ENCODE data around the gene PPP2R2D.

The PPP2R2D gene

GRCh38 chr10:131926253-131926652 is 25.4 kb downstream of the PPP2R2D start:
- no peak for FAIRE-seq
- DNase-seq (ENCODE audit: insufficient read length, low spot score) = no peak

GRCh38 chr10:131926743-131927595 is 26.2 kb downstream of the PPP2R2D start:
- FAIRE-seq (no peak), DNase-seq (ENCODE audit: insufficient read length, low spot score) (no peak)

GRCh38 chr10:131928248-131929095 is 27.7 kb downstream of the PPP2R2D start:
- DNase-seq (ENCODE audit: insufficient read length, low spot score) (no peak), FAIRE-seq (no peak)

GRCh38 chr10:131929122-131929845 is 28.5 kb downstream of the PPP2R2D start:
- FAIRE-seq = no peak
- DNase-seq (ENCODE audit: insufficient read length, low spot score) = no peak

GRCh38 chr10:131930150-131930549 is 29.3 kb downstream of the PPP2R2D start:
- no peak for DNase-seq (ENCODE audit: insufficient read length, low spot score)
- no peak for FAIRE-seq

- FAIRE-seq (no peak), DNase-seq (ENCODE audit: insufficient read length, low spot score) (no peak)
Measured at GRCh38 chr10:131930586-131931330, 29.9 kb downstream of the PPP2R2D start.

- DNase-seq (ENCODE audit: insufficient read length, low spot score) = no peak
- FAIRE-seq = no peak
Measured at GRCh38 chr10:131931981-131932380, 31.2 kb downstream of the PPP2R2D start.

GRCh38 chr10:131933016-131933695 is 32.3 kb downstream of the PPP2R2D start:
- no peak for FAIRE-seq
- no peak for DNase-seq (ENCODE audit: insufficient read length, low spot score)

- DNase-seq (ENCODE audit: insufficient read length, low spot score) = no peak
- no peak for FAIRE-seq
Measured at GRCh38 chr10:131933696-131934086, 32.9 kb downstream of the PPP2R2D start.

- no peak for FAIRE-seq
- DNase-seq (ENCODE audit: insufficient read length, low spot score) = no peak
Measured at GRCh38 chr10:131934769-131935168, 34.0 kb downstream of the PPP2R2D start.

- FAIRE-seq = no peak
- no peak for DNase-seq (ENCODE audit: insufficient read length, low spot score)
Measured at GRCh38 chr10:131935260-131935659, 34.5 kb downstream of the PPP2R2D start.

- no peak for FAIRE-seq
Measured at GRCh38 chr10:131936294-131936693, 35.5 kb downstream of the PPP2R2D start.

GRCh38 chr10:131936736-131937135 is 35.9 kb downstream of the PPP2R2D start:
- FAIRE-seq = no peak

More at GRCh38 chr10:131936294-131936693, 35.5 kb downstream of the PPP2R2D start:
- no peak for DNase-seq (ENCODE audit: insufficient read length, low spot score)

GRCh38 chr10:131937836-131938235 is 37.0 kb downstream of the PPP2R2D start:
- FAIRE-seq = no peak

More at GRCh38 chr10:131936736-131937135, 35.9 kb downstream of the PPP2R2D start:
- no peak for DNase-seq (ENCODE audit: insufficient read length, low spot score)

GRCh38 chr10:131938681-131939080 is 37.9 kb downstream of the PPP2R2D start:
- FAIRE-seq = no peak
- DNase-seq (ENCODE audit: insufficient read length, low spot score) = no peak

More at GRCh38 chr10:131937836-131938235, 37.0 kb downstream of the PPP2R2D start:
- no peak for DNase-seq (ENCODE audit: insufficient read length, low spot score)

- no peak for FAIRE-seq
Measured at GRCh38 chr10:131942455-131942854, 41.6 kb downstream of the PPP2R2D start.

GRCh38 chr10:131943021-131943814 is 42.4 kb downstream of the PPP2R2D start:
- FAIRE-seq (no peak), DNase-seq (ENCODE audit: insufficient read length, low spot score) (no peak)

More at GRCh38 chr10:131942455-131942854, 41.6 kb downstream of the PPP2R2D start:
- DNase-seq (ENCODE audit: insufficient read length, low spot score) = no peak

- DNase-seq (ENCODE audit: insufficient read length, low spot score) (no peak), FAIRE-seq (no peak)
Measured at GRCh38 chr10:131944412-131944811, 43.6 kb downstream of the PPP2R2D start.
